SU-DHL-6 (cell line): ENCODE data around the gene SCEL.
A peak's percentile ranks its signal among the peaks of the same experiment; 100 is the strongest.

Experiments
- H2AFZ ChIP-seq: fragments of 200-600 bp; sonication (generic); 2 replicates; pipeline ENCODE4 v1.6.1; 2014; ENCODE audit warnings: low read depth, mild to moderate bottlenecking, moderate library complexity, mixed read lengths, antibody characterized with exemption, low read length; ENCODE audit not compliant: severe bottlenecking
- H3F3A ChIP-seq: fragments of 200-600 bp; shearing (Covaris generic); 2 replicates; pipeline ENCODE4 v1.6.0; 2016; ENCODE audit warnings: antibody characterized with exemption, mild to moderate bottlenecking; ENCODE audit not compliant: insufficient read depth
- H3K27ac ChIP-seq: fragments of 200-600 bp; sonication (generic); 2 replicates; pipeline ENCODE4 v1.5.1; 2016; ENCODE audit warnings: low read depth, mild to moderate bottlenecking, low read length, moderate library complexity, mixed read lengths
- H3K27me3 ChIP-seq: fragments of 200-600 bp; sonication (generic), shearing (Covaris generic); 2 replicates; pipeline ENCODE4 v1.6.0; 2014; ENCODE audit warnings: mild to moderate bottlenecking, low read length
- H3K36me3 ChIP-seq: fragments of 200-600 bp; sonication (generic); 2 replicates; pipeline ENCODE4 v1.6.1; 2014; ENCODE audit warnings: mild to moderate bottlenecking, low read length, mixed read lengths
- H3K4me2 ChIP-seq: fragments of 300-600, 200-600 bp; shearing (Covaris generic), sonication (generic); 2 replicates; pipeline ENCODE4 v1.6.0; 2014; ENCODE audit warnings: low read length, low read depth, mild to moderate bottlenecking; ENCODE audit not compliant: poor library complexity, severe bottlenecking
- H3K4me3 ChIP-seq: fragments of 200-600 bp; sonication (generic); 2 replicates; pipeline ENCODE4 v1.5.1; 2014; ENCODE audit warnings: antibody characterized with exemption, low read length, mild to moderate bottlenecking, mixed read lengths; ENCODE audit not compliant: insufficient read depth, poor library complexity, severe bottlenecking
- H3K79me2 ChIP-seq: fragments of 200-600 bp; sonication (generic); 2 replicates; pipeline ENCODE4 v1.6.1; 2014; ENCODE audit warnings: mild to moderate bottlenecking, low read length, moderate library complexity; ENCODE audit not compliant: insufficient read depth
- H3K9ac ChIP-seq: fragments of 200-600 bp; sonication (generic); 2 replicates; pipeline ENCODE4 v1.7.0; 2014; ENCODE audit warnings: mild to moderate bottlenecking, low read length
- H3K9me2 ChIP-seq: fragments of 200-600 bp; sonication (generic); replicated peaks from 2 replicates; pipeline ENCODE4 v1.6.1; 2014; ENCODE audit warnings: low read length; ENCODE audit not compliant: insufficient read depth
- H3K9me3 ChIP-seq: fragments of 200-600 bp; sonication (generic); 2 replicates; pipeline ENCODE4 v1.6.1; 2014; ENCODE audit warnings: low read length, mixed read lengths; ENCODE audit not compliant: insufficient read depth
- H4K20me1 ChIP-seq: fragments of 200-600 bp; sonication (generic); 2 replicates; pipeline ENCODE4 v1.6.1; 2014; ENCODE audit warnings: low read depth, mild to moderate bottlenecking, antibody characterized with exemption, low read length, moderate library complexity, mixed read lengths
- CTCF ChIP-seq: fragments of 200-600 bp; sonication (generic); IDR thresholded peaks from one replicate; pipeline ENCODE4 v1.5.1; 2017; ENCODE audit warnings: antibody characterized with exemption, mild to moderate bottlenecking, low read length, moderate library complexity; ENCODE audit not compliant: insufficient read depth, poor library complexity, severe bottlenecking
- EZH2phosphoT487 ChIP-seq: fragments of 200-600 bp; sonication (generic), shearing (Covaris generic); conservative IDR thresholded peaks from 2 replicates; pipeline ENCODE4 v1.6.1; 2018; ENCODE audit warnings: mild to moderate bottlenecking, antibody characterized with exemption, low read length, moderate library complexity, mixed read lengths

The SCEL gene, protein sequence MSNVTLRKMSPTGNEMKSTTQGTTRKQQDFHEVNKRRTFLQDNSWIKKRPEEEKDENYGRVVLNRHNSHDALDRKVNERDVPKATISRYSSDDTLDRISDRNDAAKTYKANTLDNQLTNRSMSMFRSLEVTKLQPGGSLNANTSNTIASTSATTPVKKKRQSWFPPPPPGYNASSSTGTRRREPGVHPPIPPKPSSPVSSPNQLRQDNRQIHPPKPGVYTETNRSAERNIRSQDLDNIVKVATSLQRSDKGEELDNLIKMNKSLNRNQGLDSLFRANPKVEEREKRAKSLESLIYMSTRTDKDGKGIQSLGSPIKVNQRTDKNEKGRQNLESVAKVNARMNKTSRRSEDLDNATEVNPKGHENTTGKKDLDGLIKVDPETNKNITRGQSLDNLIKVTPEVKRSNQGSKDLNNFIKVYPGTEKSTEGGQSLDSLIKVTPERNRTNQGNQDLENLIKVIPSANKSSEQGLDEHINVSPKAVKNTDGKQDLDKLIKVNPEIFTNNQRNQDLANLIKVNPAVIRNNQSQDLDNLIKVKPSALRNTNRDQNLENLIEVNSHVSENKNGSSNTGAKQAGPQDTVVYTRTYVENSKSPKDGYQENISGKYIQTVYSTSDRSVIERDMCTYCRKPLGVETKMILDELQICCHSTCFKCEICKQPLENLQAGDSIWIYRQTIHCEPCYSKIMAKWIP

GRCh38 chr13:77535448-77535847, at the start of gene SCEL:
Gene SCEL (plus strand): TSS chr13:77535706. CDS start chr13:77555876, 20,170 bp downstream.
- H3K4me2 ChIP-seq = no peak within 1 kb of the TSS
- no peak within 1 kb of the TSS for H3K9ac ChIP-seq
- H3K27me3 ChIP-seq = no peaks in the 10 kb centered on the region
- H3K27ac ChIP-seq = no peak within 1 kb of the TSS
- no peaks in the 10 kb centered on the region for H3K79me2 ChIP-seq
- H3K36me3 ChIP-seq = no peaks in the 10 kb centered on the region
- no peaks in the 10 kb centered on the region for H3K9me3 ChIP-seq
- H3K4me3 ChIP-seq = no peak within 1 kb of the TSS
- TF ChIP-seq EZH2phosphoT487 (no peak), CTCF (no peak)
- no peaks in the 10 kb centered on the region for H3K9me2 ChIP-seq
- no peak within 1 kb of the TSS for H2AFZ ChIP-seq
- H4K20me1 ChIP-seq = no peaks in the 10 kb centered on the region
- no peaks in the 10 kb centered on the region for H3F3A ChIP-seq

GRCh38 chr13:77489566-77490337, 45.8 kb upstream of the SCEL start:
- Histone ChIP-seq H3K9me2 (no peaks in the 10 kb centered on the region; the same call in 1 of the 2 replicates), H3K36me3 (no peaks in the 10 kb centered on the region), H3K4me2 (no peak overlapping the region), H3K9me3 (no peaks in the 10 kb centered on the region), H4K20me1 (no peaks in the 10 kb centered on the region), H3K27me3 (no peaks in the 10 kb centered on the region), H3K4me3 (no peak overlapping the region), H3F3A (no peaks in the 10 kb centered on the region), H2AFZ (no peak overlapping the region), H3K79me2 (no peaks in the 10 kb centered on the region), H3K9ac (no peak overlapping the region), H3K27ac (no peak overlapping the region)
- no peak for TF ChIP-seq EZH2phosphoT487
- TF ChIP-seq CTCF = no peak

DNA sequence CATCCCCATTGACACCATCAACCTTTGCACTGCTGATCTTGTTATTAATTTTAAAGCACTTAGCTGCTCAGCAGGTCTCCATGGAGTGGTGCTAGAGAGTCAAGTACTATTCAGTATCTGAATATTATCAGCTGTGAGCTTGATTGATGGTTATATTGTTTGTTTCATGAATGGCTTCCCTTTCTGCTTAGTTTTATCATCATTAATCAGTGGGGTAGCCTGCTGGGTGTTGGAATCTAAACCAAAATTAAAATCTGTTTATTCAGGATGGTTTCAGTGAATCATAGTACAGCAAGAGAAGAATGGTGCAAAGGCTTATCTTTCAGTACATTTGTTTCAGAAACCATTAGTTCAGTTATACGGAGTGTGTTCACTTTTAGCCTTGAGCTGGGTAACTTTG, 42.5 kb upstream of the SCEL start:
- H3K9me3 ChIP-seq = no peaks in the 10 kb centered on the region
- no peaks in the 10 kb centered on the region for H3F3A ChIP-seq
- TF ChIP-seq CTCF = peak; percentile 28
- TF ChIP-seq EZH2phosphoT487 = no peak
- no peaks in the 10 kb centered on the region for H3K27me3 ChIP-seq
- no peaks in the 10 kb centered on the region for H3K79me2 ChIP-seq
- H3K9ac ChIP-seq = no peak overlapping the region
- no peak overlapping the region for H3K4me3 ChIP-seq
- H4K20me1 ChIP-seq = no peaks in the 10 kb centered on the region
- H3K4me2 ChIP-seq = no peak overlapping the region
- no peaks in the 10 kb centered on the region for H3K36me3 ChIP-seq
- H2AFZ ChIP-seq = no peak overlapping the region
- no peak overlapping the region for H3K27ac ChIP-seq
- H3K9me2 ChIP-seq = no peaks in the 10 kb centered on the region
